ENCODE measurements around the gene TBCD. TPM values are rescaled to one million over a fixed set of nuclear protein-coding genes. Genes with fewer than 3 reads are reported as not detected.
"Not testable (repeated sequence)": the region's sequence is repeated elsewhere in the genome, so short reads cannot be mapped to it uniquely, and the experiment has no call there.

Gene TBCD
- polyA plus RNA-seq, 3 donors from 2014 or later, result 70.2 to 142 (median 99.7) TPM

- Mint-ChIP-seq H3K27ac (no peak overlapping the region), H3K36me3 (peaks cover 35 to 56% (median 53%) of the 10 kb centered on the region in 3 donors), H3K4me3 (no peak overlapping the region), H3K4me1 (no peaks in the 10 kb centered on the region), H3K9me3 (peaks cover 8 to 25% (median 21%) of the 10 kb centered on the region in 6 donors), H3K27me3 (ENCODE audit: low read depth in 3 of 3) (peaks cover 2 to 8% (median 6%) of the 10 kb centered on the region in 3 donors)
- no peak for DNase-seq
These were observed 191.9 kb downstream of the TBCD start for GRCh38 chr17:82943751-82944150.

- H3K36me3 Mint-ChIP-seq, result peaks cover 32 to 54% (median 52%) of the 10 kb centered on the region in 3 donors
- no peak overlapping the region for H3K27ac Mint-ChIP-seq
- no peak overlapping the region for H3K4me3 Mint-ChIP-seq
- H3K4me1 Mint-ChIP-seq, result no peaks in the 10 kb centered on the region
- H3K27me3 Mint-ChIP-seq (ENCODE audit: low read depth in 3 of 3), result peaks cover 2 to 8% (median 3%) of the 10 kb centered on the region in 3 donors
- H3K9me3 Mint-ChIP-seq, result peaks cover 8 to 25% (median 21%) of the 10 kb centered on the region in 6 donors
- no peak for DNase-seq
These were observed 193.1 kb downstream of the TBCD start for GRCh38 chr17:82944990-82945389.

GRCh38 chr17:82946081-82946480, 194.2 kb downstream of the TBCD start:
- no peaks in the 10 kb centered on the region for H3K4me1 Mint-ChIP-seq

GRCh38 chr17:82947051-82947991, 195.5 kb downstream of the TBCD start:
- Mint-ChIP-seq H3K36me3 (peaks cover 32 to 56% (median 55%) of the 10 kb centered on the region in 3 donors), H3K9me3 (peaks cover 8 to 25% (median 21%) of the 10 kb centered on the region in 6 donors), H3K27ac (peak overlapping the region in 2 of 6 donors; percentile 46 to 72), H3K4me3 (no peak overlapping the region), H3K4me1 (no peaks in the 10 kb centered on the region), H3K27me3 (ENCODE audit: low read depth in 3 of 3) (peaks cover 2 to 7% (median 2%) of the 10 kb centered on the region in 3 donors)
- DNase-seq, result no peak

More at GRCh38 chr17:82946081-82946480, 194.2 kb downstream of the TBCD start:
- peaks cover 2 to 7% (median 2%) of the 10 kb centered on the region in 3 donors for H3K27me3 Mint-ChIP-seq (ENCODE audit: low read depth in 3 of 3)
- H3K4me3 Mint-ChIP-seq, result no peak overlapping the region
- peaks cover 32 to 56% (median 55%) of the 10 kb centered on the region in 3 donors for H3K36me3 Mint-ChIP-seq
- H3K27ac Mint-ChIP-seq, result peak overlapping the region in 2 of 6 donors; percentile 0 to 15
- no peak for DNase-seq
- H3K9me3 Mint-ChIP-seq, result peaks cover 8 to 25% (median 21%) of the 10 kb centered on the region in 6 donors

GRCh38 chr17:82948081-82948511, 196.2 kb downstream of the TBCD start:
- Mint-ChIP-seq H3K27me3 (ENCODE audit: low read depth in 3 of 3) (peaks cover 2 to 7% (median 2%) of the 10 kb centered on the region in 3 donors), H3K27ac (peak overlapping the region in 2 of 6 donors; percentile 46 to 72), H3K9me3 (peaks cover 10 to 25% (median 22%) of the 10 kb centered on the region in 6 donors), H3K4me1 (no peaks in the 10 kb centered on the region), H3K4me3 (no peak overlapping the region), H3K36me3 (peaks cover 31 to 55% (median 55%) of the 10 kb centered on the region in 3 donors)
- DNase-seq, result no peak

- Mint-ChIP-seq H3K4me1 (no peaks in the 10 kb centered on the region), H3K36me3 (peaks cover 26 to 55% (median 48%) of the 10 kb centered on the region in 3 donors), H3K27ac (no peak overlapping the region), H3K9me3 (peaks cover 12 to 24% (median 21%) of the 10 kb centered on the region in 6 donors), H3K27me3 (ENCODE audit: low read depth in 3 of 3) (peaks cover 2 to 7% (median 2%) of the 10 kb centered on the region in 3 donors), H3K4me3 (no peak overlapping the region)
- DNase-seq, result no peak
These were observed 197.1 kb downstream of the TBCD start for GRCh38 chr17:82948957-82949356.

GRCh38 chr17:82949361-82949760, 197.5 kb downstream of the TBCD start:
- no peak overlapping the region for H3K4me3 Mint-ChIP-seq
- H3K9me3 Mint-ChIP-seq, result peaks cover 10 to 22% (median 17%) of the 10 kb centered on the region in 6 donors

GRCh38 chr17:82949984-82950383, 198.1 kb downstream of the TBCD start:
- Mint-ChIP-seq H3K4me3 (no peak overlapping the region), H3K36me3 (peaks cover 17 to 47% (median 46%) of the 10 kb centered on the region in 3 donors), H3K27me3 (ENCODE audit: low read depth in 3 of 3) (peaks cover 2% of the 10 kb centered on the region in 3 donors), H3K9me3 (peaks cover 8 to 16% (median 11%) of the 10 kb centered on the region in 6 donors), H3K4me1 (no peaks in the 10 kb centered on the region), H3K27ac (no peak overlapping the region)
- no peak for DNase-seq

More at GRCh38 chr17:82949361-82949760, 197.5 kb downstream of the TBCD start:
- DNase-seq, result no peak
- Mint-ChIP-seq H3K27ac (peak overlapping the region in 1 of 6 donors; percentile 86), H3K27me3 (ENCODE audit: low read depth in 3 of 3) (peaks cover 2 to 6% (median 2%) of the 10 kb centered on the region in 3 donors), H3K36me3 (peaks cover 22 to 53% (median 46%) of the 10 kb centered on the region in 3 donors), H3K4me1 (no peaks in the 10 kb centered on the region)

- Mint-ChIP-seq H3K27me3 (ENCODE audit: low read depth in 3 of 3) (peaks cover under 1 to 4% (median 2%) of the 10 kb centered on the region in 3 donors), H3K27ac (no peak overlapping the region), H3K4me1 (no peaks in the 10 kb centered on the region), H3K36me3 (peaks cover 15 to 47% (median 47%) of the 10 kb centered on the region in 3 donors), H3K4me3 (no peak overlapping the region), H3K9me3 (peaks cover 4 to 12% (median 9%) of the 10 kb centered on the region in 6 donors)
- no peak for DNase-seq
These were observed 198.7 kb downstream of the TBCD start for GRCh38 chr17:82950525-82951102.

GRCh38 chr17:82952019-82952418, 200.2 kb downstream of the TBCD start:
- H3K36me3 Mint-ChIP-seq, result peaks cover 11 to 37% (median 36%) of the 10 kb centered on the region in 3 donors
- H3K27ac Mint-ChIP-seq, result no peak overlapping the region

GRCh38 chr17:82955106-82955505, 203.2 kb downstream of the TBCD start:
- not testable (repeated sequence) for H3K27ac Mint-ChIP-seq

More at GRCh38 chr17:82952019-82952418, 200.2 kb downstream of the TBCD start:
- DNase-seq, result no peak
- peaks cover 0 to 8% (median 5%) of the 10 kb centered on the region in 6 donors for H3K9me3 Mint-ChIP-seq
- H3K4me1 Mint-ChIP-seq, result no peaks in the 10 kb centered on the region
- H3K4me3 Mint-ChIP-seq, result no peak overlapping the region
- peaks cover 0 to 6% (median 0%) of the 10 kb centered on the region in 3 donors for H3K27me3 Mint-ChIP-seq (ENCODE audit: low read depth in 3 of 3)

GRCh38 chr17:82955627-82956026, 203.8 kb downstream of the TBCD start:
- not testable (repeated sequence) for H3K9me3 Mint-ChIP-seq; H3K4me1 Mint-ChIP-seq; H3K4me3 Mint-ChIP-seq; DNase-seq; H3K27ac Mint-ChIP-seq; H3K27me3 Mint-ChIP-seq (ENCODE audit: low read depth in 3 of 3)
- peaks cover 14 to 24% (median 20%) of the 10 kb centered on the region in 3 donors for H3K36me3 Mint-ChIP-seq

More at GRCh38 chr17:82955106-82955505, 203.2 kb downstream of the TBCD start:
- not testable (repeated sequence) for H3K9me3 Mint-ChIP-seq; H3K4me3 Mint-ChIP-seq; H3K4me1 Mint-ChIP-seq; H3K27me3 Mint-ChIP-seq (ENCODE audit: low read depth in 3 of 3); DNase-seq
- peaks cover 14 to 25% (median 23%) of the 10 kb centered on the region in 3 donors for H3K36me3 Mint-ChIP-seq

GRCh38 chr17:82956146-82956725, 204.4 kb downstream of the TBCD start:
- Mint-ChIP-seq H3K27ac (no peak overlapping the region), H3K4me1 (no peaks in the 10 kb centered on the region), H3K4me3 (no peak overlapping the region), H3K36me3 (peaks cover 14 to 24% (median 20%) of the 10 kb centered on the region in 3 donors), H3K27me3 (ENCODE audit: low read depth in 3 of 3) (peaks cover 0 to 4% (median 0%) of the 10 kb centered on the region in 3 donors), H3K9me3 (peaks cover 0 to 8% (median 4%) of the 10 kb centered on the region in 6 donors)
- DNase-seq, result no peak
